Measurements from ENCODE around the gene GGT5.
"Not testable (repeated sequence)": the region's sequence is repeated elsewhere in the genome, so short reads cannot be mapped to it uniquely, and the experiment has no call there.

Gene GGT5

GRCh38 chr22:24230911-24231656, 13.8 kb downstream of the GGT5 start:
- DNase-seq, result peak; percentile 52

- DNase-seq, result no peak
These were observed 18.9 kb downstream of the GGT5 start for GRCh38 chr22:24225951-24226350.

- DNase-seq, result no peak
These were observed 19.8 kb downstream of the GGT5 start for GRCh38 chr22:24225044-24225601.

GRCh38 chr22:24224468-24224867, 20.4 kb downstream of the GGT5 start:
- no peak for DNase-seq

GRCh38 chr22:24219750-24220149, 25.1 kb downstream of the GGT5 start:
- DNase-seq, result no peak

GRCh38 chr22:24217384-24217783, 27.5 kb downstream of the GGT5 start:
- no peak for DNase-seq

- no peak for DNase-seq
These were observed 28.2 kb downstream of the GGT5 start for GRCh38 chr22:24216541-24217209.

- no peak for DNase-seq
These were observed 30.2 kb downstream of the GGT5 start for GRCh38 chr22:24214467-24215285.

GRCh38 chr22:24213111-24213510, 31.8 kb downstream of the GGT5 start:
- DNase-seq, result not testable (repeated sequence)

- not testable (repeated sequence) for DNase-seq
These were observed 33.2 kb downstream of the GGT5 start for GRCh38 chr22:24211716-24212115.

GRCh38 chr22:24210409-24210808, 34.5 kb downstream of the GGT5 start:
- not testable (repeated sequence) for DNase-seq

- no peak for DNase-seq
These were observed 35.2 kb downstream of the GGT5 start for GRCh38 chr22:24209687-24210086.

GRCh38 chr22:24209016-24209415, 35.9 kb downstream of the GGT5 start:
- no peak for DNase-seq

- no peak for DNase-seq
These were observed 36.7 kb downstream of the GGT5 start for GRCh38 chr22:24208012-24208749.

- no peak for DNase-seq
These were observed 37.4 kb downstream of the GGT5 start for GRCh38 chr22:24207264-24208011.

- not testable (repeated sequence) for DNase-seq
These were observed 38.2 kb downstream of the GGT5 start for GRCh38 chr22:24206460-24207263.

GRCh38 chr22:24205438-24206195, 39.3 kb downstream of the GGT5 start:
- DNase-seq, result no peak

GRCh38 chr22:24203856-24204255, 41.0 kb downstream of the GGT5 start:
- not testable (repeated sequence) for DNase-seq

- no peak for DNase-seq
These were observed 42.9 kb downstream of the GGT5 start for GRCh38 chr22:24201681-24202614.
